Skeletal muscle tissue (tissue), 4 donors: Measurements from ENCODE around the gene AFDN. TPM values are rescaled to one million over a fixed set of nuclear protein-coding genes. Genes with fewer than 3 reads are reported as not detected.

Experiments used
- H3K27ac ChIP-seq: one replicate; pipeline ENCODE4 v1.7.0; 2013; ENCODE audit warnings: mild to moderate bottlenecking, low read depth, low read length, inconsistent platforms
- H3K27me3 ChIP-seq, 3 donors: one replicate each; pipeline ENCODE4 v1.7.0; 2013; ENCODE audit warnings: low read length in 3 of 3; ENCODE audit not compliant: control insufficient read depth in 3 of 3, insufficient read depth in 3 of 3
- H3K36me3 ChIP-seq, 3 donors: one replicate each; pipeline ENCODE4 v1.7.0; 2013; ENCODE audit warnings: low read length in 3 of 3; ENCODE audit not compliant: control insufficient read depth in 3 of 3, insufficient read depth in 3 of 3
- H3K4me1 ChIP-seq, 3 donors: one replicate each; pipeline ENCODE4 v1.7.0; 2013; ENCODE audit warnings: low read length in 3 of 3, mild to moderate bottlenecking in 3 of 3; ENCODE audit not compliant: control insufficient read depth in 3 of 3, insufficient read depth in 3 of 3
- H3K4me3 ChIP-seq, 3 donors: one replicate each; pipeline ENCODE4 v1.7.0; 2013; ENCODE audit warnings: low read length in 3 of 3
- H3K9ac ChIP-seq, 3 donors: one replicate each; pipeline ENCODE4 v1.7.0; 2013; ENCODE audit warnings: low read length in 3 of 3, mild to moderate bottlenecking in 3 of 3, moderate library complexity in 2 of 3, low read depth in 1 of 3
- H3K9me3 ChIP-seq, 3 donors: one replicate each; pipeline ENCODE4 v1.7.0; 2013; ENCODE audit warnings: low read length in 3 of 3; ENCODE audit not compliant: control insufficient read depth in 3 of 3
- total RNA-seq: library from RNA; depleted of rRNA; stranded (reverse); fragments of >200 nt; gene quantifications from one replicate; pipeline ENCODE4 v1.2.3, GENCODE V29; 2014
- donor health status: Osteomylitis.

Gene AFDN, protein sequence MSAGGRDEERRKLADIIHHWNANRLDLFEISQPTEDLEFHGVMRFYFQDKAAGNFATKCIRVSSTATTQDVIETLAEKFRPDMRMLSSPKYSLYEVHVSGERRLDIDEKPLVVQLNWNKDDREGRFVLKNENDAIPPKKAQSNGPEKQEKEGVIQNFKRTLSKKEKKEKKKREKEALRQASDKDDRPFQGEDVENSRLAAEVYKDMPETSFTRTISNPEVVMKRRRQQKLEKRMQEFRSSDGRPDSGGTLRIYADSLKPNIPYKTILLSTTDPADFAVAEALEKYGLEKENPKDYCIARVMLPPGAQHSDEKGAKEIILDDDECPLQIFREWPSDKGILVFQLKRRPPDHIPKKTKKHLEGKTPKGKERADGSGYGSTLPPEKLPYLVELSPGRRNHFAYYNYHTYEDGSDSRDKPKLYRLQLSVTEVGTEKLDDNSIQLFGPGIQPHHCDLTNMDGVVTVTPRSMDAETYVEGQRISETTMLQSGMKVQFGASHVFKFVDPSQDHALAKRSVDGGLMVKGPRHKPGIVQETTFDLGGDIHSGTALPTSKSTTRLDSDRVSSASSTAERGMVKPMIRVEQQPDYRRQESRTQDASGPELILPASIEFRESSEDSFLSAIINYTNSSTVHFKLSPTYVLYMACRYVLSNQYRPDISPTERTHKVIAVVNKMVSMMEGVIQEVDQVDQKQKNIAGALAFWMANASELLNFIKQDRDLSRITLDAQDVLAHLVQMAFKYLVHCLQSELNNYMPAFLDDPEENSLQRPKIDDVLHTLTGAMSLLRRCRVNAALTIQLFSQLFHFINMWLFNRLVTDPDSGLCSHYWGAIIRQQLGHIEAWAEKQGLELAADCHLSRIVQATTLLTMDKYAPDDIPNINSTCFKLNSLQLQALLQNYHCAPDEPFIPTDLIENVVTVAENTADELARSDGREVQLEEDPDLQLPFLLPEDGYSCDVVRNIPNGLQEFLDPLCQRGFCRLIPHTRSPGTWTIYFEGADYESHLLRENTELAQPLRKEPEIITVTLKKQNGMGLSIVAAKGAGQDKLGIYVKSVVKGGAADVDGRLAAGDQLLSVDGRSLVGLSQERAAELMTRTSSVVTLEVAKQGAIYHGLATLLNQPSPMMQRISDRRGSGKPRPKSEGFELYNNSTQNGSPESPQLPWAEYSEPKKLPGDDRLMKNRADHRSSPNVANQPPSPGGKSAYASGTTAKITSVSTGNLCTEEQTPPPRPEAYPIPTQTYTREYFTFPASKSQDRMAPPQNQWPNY (N-terminal part only)
- total RNA-seq = 40.7 TPM

DNA sequence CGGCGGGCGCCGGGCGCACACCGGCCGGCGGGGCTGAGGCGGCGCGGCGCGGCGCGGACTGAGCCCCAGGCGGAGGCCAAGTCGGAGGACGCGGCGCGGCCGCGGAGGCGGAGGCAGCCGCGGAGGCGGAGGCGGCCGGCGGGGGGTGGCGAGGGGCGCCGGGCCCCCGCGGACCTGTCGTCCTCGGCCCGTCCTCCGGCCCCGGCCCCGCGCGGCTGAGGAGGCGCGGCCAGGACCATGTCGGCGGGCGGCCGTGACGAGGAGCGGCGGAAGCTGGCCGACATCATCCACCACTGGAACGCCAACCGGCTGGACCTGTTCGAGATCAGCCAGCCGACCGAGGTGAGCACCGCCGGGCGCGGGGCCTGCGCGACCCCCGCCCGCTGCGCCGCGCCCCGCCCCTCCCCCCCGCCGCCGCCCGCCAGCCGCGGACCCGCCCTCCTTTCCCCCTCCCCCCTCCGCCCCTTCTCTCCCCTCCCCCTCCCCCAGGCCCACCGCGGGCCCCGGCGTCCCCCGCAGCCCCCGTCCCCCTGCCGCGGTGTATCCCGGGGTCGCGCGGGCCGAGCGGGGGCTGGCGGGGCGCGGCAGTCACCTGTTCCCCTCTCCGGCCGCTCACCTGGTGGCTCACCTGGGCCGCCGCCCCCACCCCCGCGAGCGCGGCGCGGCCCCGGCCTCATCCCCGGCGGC lies at the start of gene AFDN:
Gene AFDN (plus strand): TSS at position 16 of the 687 bp plus-strand sequence. CDS start 222 bp downstream, at position 238.
- Histone ChIP-seq H3K9me3 (no peaks in the 10 kb centered on the region), H3K27ac (peak within 1 kb of the TSS; percentile 4), H3K4me1 (peaks cover 12 to 21% (median 15%) of the 10 kb centered on the region in 3 donors), H3K9ac (peak within 1 kb of the TSS; percentile 69 to 81 (median 73)), H3K27me3 (peaks cover 0 to 4% (median 3%) of the 10 kb centered on the region in 3 donors), H3K36me3 (no peaks in the 10 kb centered on the region), H3K4me3 (peak within 1 kb of the TSS; percentile 78 to 87 (median 82))

DNA sequence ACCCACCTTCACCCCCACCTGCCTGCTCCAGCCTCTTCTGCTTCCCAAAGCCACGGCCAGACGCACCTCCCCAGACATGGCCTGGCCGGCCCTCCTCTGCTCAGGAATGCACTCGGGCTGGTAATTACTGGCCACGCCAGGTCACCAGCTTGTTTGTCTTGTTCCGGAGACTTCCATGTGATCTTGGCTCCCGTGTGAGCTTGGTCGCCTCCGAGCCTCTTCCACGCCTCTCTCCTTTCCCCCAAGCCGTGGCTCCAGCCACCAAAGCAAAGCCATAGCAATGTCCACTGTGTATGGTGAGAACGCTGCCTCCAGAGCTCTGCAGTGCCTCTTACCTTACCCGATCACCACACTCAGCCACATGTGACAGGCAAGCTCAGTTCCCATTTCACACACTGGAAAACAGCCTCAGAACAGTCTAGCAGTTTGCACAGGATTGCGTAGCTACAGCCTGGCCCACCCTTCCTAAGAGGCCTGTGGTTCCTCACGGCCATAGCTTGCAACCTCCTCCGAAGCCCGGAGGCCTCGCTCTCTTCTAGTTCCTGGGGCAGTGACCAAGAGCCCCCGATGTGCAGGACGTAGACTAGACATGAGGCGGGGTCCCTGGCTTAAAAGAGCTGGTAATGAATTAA lies 48.1 kb upstream of the AFDN start:
- Histone ChIP-seq H3K36me3 (no peaks in the 10 kb centered on the region), H3K9ac (no peak overlapping the region), H3K4me1 (no peaks in the 10 kb centered on the region), H3K27ac (no peak overlapping the region), H3K9me3 (no peaks in the 10 kb centered on the region), H3K27me3 (no peaks in the 10 kb centered on the region), H3K4me3 (no peak overlapping the region)

DNA sequence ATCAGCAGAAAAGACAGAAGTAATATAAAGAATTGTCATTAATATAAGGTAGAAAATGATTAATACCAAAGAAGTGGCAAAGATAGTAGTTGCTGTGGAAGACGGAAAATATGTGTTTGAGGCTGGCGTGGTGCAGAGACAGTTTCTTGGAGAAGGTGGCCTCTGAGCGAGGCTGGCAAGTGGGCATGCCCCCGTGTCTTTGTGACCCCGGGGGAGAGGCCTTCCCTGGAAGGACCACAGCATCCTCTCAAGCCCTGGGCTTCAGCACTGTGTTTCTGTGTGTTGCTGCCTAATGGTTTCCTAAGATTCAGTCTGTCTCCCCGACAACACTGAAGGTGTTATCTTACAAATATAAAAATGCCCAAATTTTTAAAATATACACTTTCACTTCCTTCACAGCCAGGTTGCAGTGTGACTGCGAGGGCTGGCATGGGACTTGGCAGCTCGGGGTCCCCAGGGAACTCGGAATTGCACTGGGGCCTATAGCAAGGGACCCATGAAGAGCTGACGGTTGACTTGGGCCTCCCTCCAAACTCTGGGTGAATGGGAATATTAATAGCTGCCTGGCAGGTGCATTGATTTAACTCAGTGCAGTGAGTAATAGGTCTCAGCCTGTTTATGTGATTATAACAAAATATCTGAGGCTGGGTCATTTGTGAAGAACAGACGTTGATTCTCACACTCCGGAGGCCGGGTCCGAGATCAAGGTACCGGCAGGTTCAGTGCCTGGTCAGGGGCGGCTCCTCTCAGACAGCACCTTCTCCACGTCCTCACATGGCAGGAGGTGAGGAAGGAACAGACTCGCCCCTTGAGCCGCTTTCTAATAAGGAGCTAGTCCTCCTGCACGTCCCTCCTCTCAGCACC lies 47.4 kb upstream of the AFDN start:
- H3K9me3 ChIP-seq = no peaks in the 10 kb centered on the region
- no peaks in the 10 kb centered on the region for H3K4me1 ChIP-seq
- no peak overlapping the region for H3K9ac ChIP-seq
- no peak overlapping the region for H3K4me3 ChIP-seq
- no peak overlapping the region for H3K27ac ChIP-seq
- no peaks in the 10 kb centered on the region for H3K27me3 ChIP-seq
- H3K36me3 ChIP-seq = no peaks in the 10 kb centered on the region

DNA sequence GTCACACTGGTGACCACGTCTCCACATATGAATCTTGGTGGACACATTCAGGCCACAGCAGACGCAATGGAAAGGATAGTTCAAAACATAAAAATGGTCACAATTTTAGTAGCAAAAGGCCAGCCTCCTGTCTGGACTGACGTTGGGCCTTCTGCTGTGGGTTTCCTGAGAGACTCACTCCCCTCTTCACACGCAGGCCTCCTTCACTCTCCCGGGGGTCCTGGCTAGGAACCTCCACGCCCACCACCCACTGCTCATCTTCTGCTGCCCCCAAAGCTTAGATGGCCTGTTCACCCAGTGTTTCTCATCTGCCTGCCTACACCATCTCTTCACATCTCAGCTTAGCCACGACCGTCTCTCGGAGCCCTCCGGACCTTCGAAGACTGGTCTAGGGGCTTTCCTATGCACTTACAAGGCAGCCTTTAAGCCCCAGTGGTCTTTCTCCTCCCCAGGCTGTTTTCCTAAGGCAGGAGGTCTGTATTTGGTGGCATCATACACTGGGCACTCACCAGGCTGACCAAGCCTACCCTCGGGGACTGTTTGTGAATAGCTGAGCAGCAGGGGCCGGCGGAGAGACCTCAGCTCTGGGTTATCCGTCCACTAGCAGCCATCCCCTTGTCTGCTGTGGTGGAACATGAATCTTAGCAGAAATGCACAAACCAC lies 46.6 kb upstream of the AFDN start:
- Histone ChIP-seq H3K9me3 (no peaks in the 10 kb centered on the region), H3K27ac (no peak overlapping the region), H3K4me1 (no peaks in the 10 kb centered on the region), H3K27me3 (no peaks in the 10 kb centered on the region), H3K9ac (no peak overlapping the region), H3K4me3 (no peak overlapping the region), H3K36me3 (no peaks in the 10 kb centered on the region)

DNA sequence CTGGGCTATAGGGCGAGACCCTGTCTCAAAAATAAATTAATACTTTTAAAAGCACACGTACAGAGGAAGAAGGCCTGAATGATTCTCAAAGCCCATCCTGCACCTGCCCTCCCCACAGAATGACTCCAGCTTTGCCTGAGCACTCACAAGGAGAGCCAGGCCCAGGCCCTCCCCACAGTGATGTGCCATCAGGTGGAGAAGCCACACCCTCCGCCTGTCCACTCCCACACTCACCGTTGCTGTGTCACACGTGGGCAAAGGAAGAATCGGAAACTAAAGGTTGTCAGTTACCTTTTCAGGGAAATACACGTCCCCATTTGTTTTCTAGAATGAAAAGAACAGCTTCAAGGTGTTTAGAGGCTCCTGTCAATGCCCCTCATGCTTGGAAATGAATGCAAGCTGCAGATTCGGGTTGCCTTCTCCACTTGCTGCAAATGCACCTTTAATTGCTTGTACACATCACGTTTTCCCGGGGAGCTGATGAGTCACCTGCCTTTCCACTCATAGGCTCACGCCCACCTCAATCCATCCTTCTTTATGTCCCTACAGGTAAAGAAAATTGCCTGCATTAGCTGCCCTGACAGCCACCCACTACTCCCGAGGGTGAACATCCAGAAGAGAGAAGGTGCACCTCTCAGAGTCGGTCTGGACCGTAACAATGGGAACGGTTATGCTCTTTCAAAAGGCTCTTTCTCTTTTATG lies 45.5 kb upstream of the AFDN start:
- H3K9me3 ChIP-seq = no peaks in the 10 kb centered on the region
- no peak overlapping the region for H3K9ac ChIP-seq
- no peaks in the 10 kb centered on the region for H3K27me3 ChIP-seq
- H3K4me1 ChIP-seq = no peaks in the 10 kb centered on the region
- H3K4me3 ChIP-seq = no peak overlapping the region
- H3K36me3 ChIP-seq = no peaks in the 10 kb centered on the region
- no peak overlapping the region for H3K27ac ChIP-seq

DNA sequence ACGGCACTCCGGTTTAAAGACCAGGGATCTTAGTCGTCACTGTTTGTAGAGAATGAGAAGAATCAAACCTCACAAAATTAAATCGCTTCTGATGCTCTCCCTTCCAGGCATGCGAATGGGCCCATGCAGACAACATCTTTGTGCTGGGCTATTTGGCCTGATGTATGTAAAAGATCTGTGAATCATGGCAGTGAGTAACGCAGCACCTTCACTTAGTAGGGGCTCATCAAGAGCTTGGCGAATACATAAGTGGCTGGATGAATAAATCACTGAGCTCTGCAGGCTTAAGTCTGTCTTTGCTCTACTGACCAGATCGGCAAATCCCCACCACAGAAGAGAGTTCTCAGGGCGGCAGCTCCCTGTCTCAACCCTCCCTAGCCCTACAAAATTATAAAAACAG lies 44.8 kb upstream of the AFDN start:
- H3K36me3 ChIP-seq = no peaks in the 10 kb centered on the region
- H3K27me3 ChIP-seq = no peaks in the 10 kb centered on the region
- H3K4me3 ChIP-seq = no peak overlapping the region
- H3K4me1 ChIP-seq = no peaks in the 10 kb centered on the region
- no peaks in the 10 kb centered on the region for H3K9me3 ChIP-seq
- no peak overlapping the region for H3K27ac ChIP-seq
- no peak overlapping the region for H3K9ac ChIP-seq

DNA sequence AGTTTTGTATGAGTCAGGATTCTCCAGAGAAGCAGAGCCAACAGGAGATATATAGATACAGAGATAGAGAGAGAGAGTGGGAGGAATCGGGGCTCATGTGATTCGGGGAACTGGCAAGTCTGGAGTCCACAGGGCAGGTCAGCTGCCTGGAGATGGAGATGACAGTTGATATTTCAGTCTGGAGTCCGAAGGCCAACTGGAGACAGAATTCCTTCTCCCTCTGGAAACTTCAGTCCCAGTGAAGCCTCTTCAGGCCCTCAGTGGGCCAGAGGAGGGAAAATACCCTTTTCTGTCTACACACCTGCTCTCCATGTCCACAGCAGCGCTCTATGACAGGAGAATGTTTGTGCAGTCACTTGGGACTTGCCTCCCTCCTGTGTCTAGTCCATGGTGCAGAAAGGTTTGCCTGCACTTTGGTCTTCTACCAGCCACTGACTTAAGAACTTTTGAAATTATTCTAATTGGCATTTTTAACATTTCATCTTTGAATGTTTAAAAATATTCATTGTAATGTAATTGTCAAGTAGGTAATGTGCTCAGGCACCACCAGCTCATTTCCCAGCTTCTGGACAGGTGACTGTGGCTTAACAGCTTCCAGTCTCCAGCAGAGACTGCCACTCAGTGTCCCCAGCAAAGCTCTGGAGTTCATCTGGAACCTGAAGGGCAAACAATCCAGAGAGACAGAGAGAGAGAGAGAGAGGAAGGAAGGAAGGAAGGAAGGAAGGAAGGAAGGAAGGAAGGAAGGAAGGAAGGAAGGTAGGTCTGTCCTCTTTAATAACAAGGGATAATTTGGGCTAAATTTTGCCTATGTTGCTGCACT lies 43.8 kb upstream of the AFDN start:
- no peak overlapping the region for H3K27ac ChIP-seq

More for the DNA sequence above, 43.8 kb upstream of the AFDN start:
- Histone ChIP-seq H3K4me3 (no peak overlapping the region), H3K27me3 (no peaks in the 10 kb centered on the region), H3K4me1 (no peaks in the 10 kb centered on the region), H3K36me3 (no peaks in the 10 kb centered on the region), H3K9me3 (no peaks in the 10 kb centered on the region), H3K9ac (no peak overlapping the region)
